Measurements from ENCODE around the gene MZB1.
"Not testable (repeated sequence)": the region's sequence is repeated elsewhere in the genome, so short reads cannot be mapped to it uniquely, and the experiment has no call there.

The MZB1 gene

GRCh38 chr5:139361835-139362429, 27.8 kb downstream of the MZB1 start:
- TF ChIP-seq CTCF (IDR thresholded peaks at IDR 0.05; ENCODE audit: low read depth, low read length, missing control alignments), result no peak
- DNase-seq (ENCODE audit: extremely low read depth, low read depth), result no peak
- H3K4me3 ChIP-seq (replicated peaks; ENCODE audit: low read depth, low read length), result no peak overlapping the region

- H3K4me3 ChIP-seq (replicated peaks; ENCODE audit: low read depth, low read length), result no peak overlapping the region
- no peak for DNase-seq (ENCODE audit: extremely low read depth, low read depth)
- TF ChIP-seq CTCF (IDR thresholded peaks at IDR 0.05; ENCODE audit: low read depth, low read length, missing control alignments), result no peak
Measured at GRCh38 chr5:139360384-139360783, 29.3 kb downstream of the MZB1 start.

GRCh38 chr5:139358064-139358463, 31.6 kb downstream of the MZB1 start:
- no peak overlapping the region for H3K4me3 ChIP-seq (replicated peaks; ENCODE audit: low read depth, low read length)

GRCh38 chr5:139355900-139356299, 33.8 kb downstream of the MZB1 start:
- H3K4me3 ChIP-seq (replicated peaks; ENCODE audit: low read depth, low read length); DNase-seq (ENCODE audit: extremely low read depth, low read depth): not testable (repeated sequence)

More at GRCh38 chr5:139358064-139358463, 31.6 kb downstream of the MZB1 start:
- TF ChIP-seq CTCF (IDR thresholded peaks at IDR 0.05; ENCODE audit: low read depth, low read length, missing control alignments), result no peak
- DNase-seq (ENCODE audit: extremely low read depth, low read depth), result no peak

- no peak overlapping the region for H3K4me3 ChIP-seq (replicated peaks; ENCODE audit: low read depth, low read length)
- no peak for DNase-seq (ENCODE audit: extremely low read depth, low read depth)
- TF ChIP-seq CTCF (IDR thresholded peaks at IDR 0.05; ENCODE audit: low read depth, low read length, missing control alignments), result no peak
Measured at GRCh38 chr5:139354186-139354585, 35.5 kb downstream of the MZB1 start.

GRCh38 chr5:139347863-139348262, 41.9 kb downstream of the MZB1 start:
- not testable (repeated sequence) for DNase-seq (ENCODE audit: extremely low read depth, low read depth); H3K4me3 ChIP-seq (replicated peaks; ENCODE audit: low read depth, low read length)

- DNase-seq (ENCODE audit: extremely low read depth, low read depth); H3K4me3 ChIP-seq (replicated peaks; ENCODE audit: low read depth, low read length): not testable (repeated sequence)
Measured at GRCh38 chr5:139345442-139345841, 44.3 kb downstream of the MZB1 start.

- TF ChIP-seq CTCF (IDR thresholded peaks at IDR 0.05; ENCODE audit: low read depth, low read length, missing control alignments), result no peak
- DNase-seq (ENCODE audit: extremely low read depth, low read depth), result no peak
- H3K4me3 ChIP-seq (replicated peaks; ENCODE audit: low read depth, low read length), result no peak overlapping the region; the same call in 1 of the 2 replicates
Measured at GRCh38 chr5:139344177-139344576, 45.5 kb downstream of the MZB1 start.
